Colon (tissue), 2 donors: ENCODE measurements around the gene FXYD1.
"Not testable (repeated sequence)": the region's sequence is repeated elsewhere in the genome, so short reads cannot be mapped to it uniquely, and the experiment has no call there.

Source experiments
- FAIRE-seq: peaks from 2 replicates; lab custom pipeline; 2012; peaks lifted over from hg19 to GRCh38; lab: Jason Lieb, UNC
- donor health status: control.
- donor health status: control.

FXYD1 gene

GRCh38 chr19:35138305-35138892 lies at the start of gene FXYD1:
TSS of gene FXYD1 (plus strand) at chr19:35138824. CDS start at chr19:35140080, 1,256 bp downstream.
- no peak for FAIRE-seq

GRCh38 chr19:35089554-35089953 lies 49.1 kb upstream of the FXYD1 start:
- no peak for FAIRE-seq

- no peak for FAIRE-seq
Observed at GRCh38 chr19:35090160-35090505, 48.5 kb upstream of the FXYD1 start.

- no peak for FAIRE-seq
Observed at GRCh38 chr19:35090506-35091214, 48.0 kb upstream of the FXYD1 start.

- no peak for FAIRE-seq
Observed at GRCh38 chr19:35093430-35093829, 45.2 kb upstream of the FXYD1 start.

- FAIRE-seq, result no peak
Observed at GRCh38 chr19:35093941-35094647, 44.5 kb upstream of the FXYD1 start.

- no peak for FAIRE-seq
Observed at GRCh38 chr19:35094656-35095055, 44.0 kb upstream of the FXYD1 start.

GRCh38 chr19:35095667-35096368 lies 42.8 kb upstream of the FXYD1 start:
- no peak for FAIRE-seq

- FAIRE-seq, result no peak
Observed at GRCh38 chr19:35098413-35099049, 40.1 kb upstream of the FXYD1 start.

GRCh38 chr19:35099155-35099896 lies 39.3 kb upstream of the FXYD1 start:
- FAIRE-seq, result no peak

- FAIRE-seq, result no peak
Observed at GRCh38 chr19:35099897-35100275, 38.7 kb upstream of the FXYD1 start.

GRCh38 chr19:35100588-35101533 lies 37.8 kb upstream of the FXYD1 start:
- no peak for FAIRE-seq

- FAIRE-seq, result not testable (repeated sequence)
Observed at GRCh38 chr19:35101949-35102348, 36.7 kb upstream of the FXYD1 start.

GRCh38 chr19:35103614-35104013 lies 35.0 kb upstream of the FXYD1 start:
- FAIRE-seq, result not testable (repeated sequence)

- FAIRE-seq, result no peak
Observed at GRCh38 chr19:35104361-35104760, 34.3 kb upstream of the FXYD1 start.

GRCh38 chr19:35105047-35105410 lies 33.6 kb upstream of the FXYD1 start:
- no peak for FAIRE-seq

- no peak for FAIRE-seq
Observed at GRCh38 chr19:35105411-35106290, 33.0 kb upstream of the FXYD1 start.

GRCh38 chr19:35106291-35106583 lies 32.4 kb upstream of the FXYD1 start:
- FAIRE-seq, result no peak

GRCh38 chr19:35106898-35107541 lies 31.6 kb upstream of the FXYD1 start:
- no peak for FAIRE-seq
